ENCODE results near the gene UTP15.

The UTP15 gene

GRCh38 chr5:73625944-73626811, 60.6 kb downstream of the UTP15 start, which contains the start of gene ARHGEF28:
ARHGEF28 (plus strand) TSS chr5:73626196; CDS start chr5:73684852, 58,656 bp downstream.
- DNase-seq (ENCODE audit: insufficient read length): peak; percentile 37
- FAIRE-seq: no peak
- no peak for TF ChIP-seq POLR2A (IDR thresholded peaks at IDR 0.05; ENCODE audit: low read depth, low read length)
- TF ChIP-seq POLR2AphosphoS5 (IDR thresholded peaks at IDR 0.05; ENCODE audit: low read depth, low read length): no peak
- TF ChIP-seq TAF1 (IDR thresholded peaks at IDR 0.05; ENCODE audit: borderline replicate concordance, low read depth, low read length): no peak

- no peak for FAIRE-seq
Observed at GRCh38 chr5:73626814-73627313, 61.3 kb downstream of the UTP15 start.

GRCh38 chr5:73629456-73629855, 63.9 kb downstream of the UTP15 start:
- no peak for DNase-seq (ENCODE audit: insufficient read length)
- TF ChIP-seq POLR2AphosphoS5 (IDR thresholded peaks at IDR 0.05; ENCODE audit: low read depth, low read length): no peak
- TF ChIP-seq TAF1 (IDR thresholded peaks at IDR 0.05; ENCODE audit: borderline replicate concordance, low read depth, low read length): no peak
- TF ChIP-seq POLR2A (IDR thresholded peaks at IDR 0.05; ENCODE audit: low read depth, low read length): no peak
- no peak for FAIRE-seq

More at GRCh38 chr5:73626814-73627313, 61.3 kb downstream of the UTP15 start:
- TF ChIP-seq TAF1 (IDR thresholded peaks at IDR 0.05; ENCODE audit: borderline replicate concordance, low read depth, low read length) (no peak), POLR2A (IDR thresholded peaks at IDR 0.05; ENCODE audit: low read depth, low read length) (no peak), POLR2AphosphoS5 (IDR thresholded peaks at IDR 0.05; ENCODE audit: low read depth, low read length) (no peak)
- DNase-seq (ENCODE audit: insufficient read length): no peak

- DNase-seq (ENCODE audit: insufficient read length) (no peak), FAIRE-seq (no peak)
- TF ChIP-seq TAF1 (IDR thresholded peaks at IDR 0.05; ENCODE audit: borderline replicate concordance, low read depth, low read length) (no peak), POLR2A (IDR thresholded peaks at IDR 0.05; ENCODE audit: low read depth, low read length) (no peak), POLR2AphosphoS5 (IDR thresholded peaks at IDR 0.05; ENCODE audit: low read depth, low read length) (no peak)
Observed at GRCh38 chr5:73630765-73631164, 65.2 kb downstream of the UTP15 start.

GRCh38 chr5:73631500-73631899, 66.0 kb downstream of the UTP15 start:
- TF ChIP-seq POLR2A (IDR thresholded peaks at IDR 0.05; ENCODE audit: low read depth, low read length) (no peak), TAF1 (IDR thresholded peaks at IDR 0.05; ENCODE audit: borderline replicate concordance, low read depth, low read length) (no peak), POLR2AphosphoS5 (IDR thresholded peaks at IDR 0.05; ENCODE audit: low read depth, low read length) (no peak)
- no peak for DNase-seq (ENCODE audit: insufficient read length)
- no peak for FAIRE-seq
